OCI-LY3 (cell line): ENCODE measurements around the gene MYOD1.

Experiments used
- H2AFZ ChIP-seq: fragments of 200-600, 300-600 bp; shearing (Covaris generic); 2 replicates; pipeline ENCODE4 v1.6.0; 2014; ENCODE audit warnings: antibody characterized with exemption, low read depth, low read length
- H3K27ac ChIP-seq: fragments of 200-600, 300-600 bp; sonication (generic); 2 replicates; pipeline ENCODE4 v1.5.1; 2014; ENCODE audit warnings: mild to moderate bottlenecking, low read length, moderate library complexity, mixed read lengths
- H3K27me3 ChIP-seq: fragments of 200-600, 300-600 bp; sonication (generic); 2 replicates; pipeline ENCODE4 v1.6.1; 2014; ENCODE audit warnings: low read depth, low read length, mixed read lengths
- H3K36me3 ChIP-seq: fragments of 200-600, 300-600 bp; sonication (generic); replicated peaks from 2 replicates; pipeline ENCODE3; 2014; ENCODE audit warnings: low read depth, low read length, mixed read lengths
- H3K4me1 ChIP-seq: fragments of 300-600, 200-600 bp; sonication (generic); 2 replicates; pipeline ENCODE4 v1.6.1; 2014; ENCODE audit warnings: low read length, mixed read lengths
- H3K4me2 ChIP-seq: fragments of 200-600, 300-600 bp; sonication (generic); 2 replicates; pipeline ENCODE4 v1.6.1; 2014; ENCODE audit warnings: low read length, mixed read lengths
- H3K4me3 ChIP-seq: fragments of 300-600, 200-600 bp; sonication (generic); 2 replicates; pipeline ENCODE4 v1.5.1; 2014; ENCODE audit warnings: antibody characterized with exemption, mild to moderate bottlenecking, low read length, moderate library complexity
- H3K79me2 ChIP-seq: fragments of 300-600, 200-600 bp; shearing (Covaris generic); 2 replicates; pipeline ENCODE4 v1.6.1; 2014; ENCODE audit warnings: mild to moderate bottlenecking, low read length, mixed read lengths
- H3K9ac ChIP-seq: fragments of 300-600, 200-600 bp; shearing (Covaris generic); 2 replicates; pipeline ENCODE4 v1.6.0; 2014; ENCODE audit warnings: mild to moderate bottlenecking, low read length, moderate library complexity
- H3K9me3 ChIP-seq: fragments of 200-600, 300-600 bp; shearing (Covaris generic); 2 replicates; pipeline ENCODE4 v1.6.1; 2014; ENCODE audit warnings: low read length, mixed read lengths; ENCODE audit not compliant: insufficient read depth
- H4K20me1 ChIP-seq: fragments of 200-600, 300-600 bp; sonication (generic); 2 replicates; pipeline ENCODE4 v1.6.1; 2016; ENCODE audit warnings: low read length, mixed read lengths; ENCODE audit not compliant: insufficient read depth
- CTCF ChIP-seq: fragments of 200-600, 300-600 bp; sonication (generic); IDR thresholded peaks from 2 replicates; pipeline ENCODE4 v1.5.1; 2014; ENCODE audit warnings: antibody characterized with exemption, low read length, low read depth
- EZH2phosphoT487 ChIP-seq: fragments of 200-600 bp; shearing (Covaris generic); IDR thresholded peaks from 2 replicates; pipeline ENCODE4 v1.6.1; 2018; ENCODE audit warnings: antibody characterized with exemption, mixed run types, low read depth

MYOD1 gene

DNA sequence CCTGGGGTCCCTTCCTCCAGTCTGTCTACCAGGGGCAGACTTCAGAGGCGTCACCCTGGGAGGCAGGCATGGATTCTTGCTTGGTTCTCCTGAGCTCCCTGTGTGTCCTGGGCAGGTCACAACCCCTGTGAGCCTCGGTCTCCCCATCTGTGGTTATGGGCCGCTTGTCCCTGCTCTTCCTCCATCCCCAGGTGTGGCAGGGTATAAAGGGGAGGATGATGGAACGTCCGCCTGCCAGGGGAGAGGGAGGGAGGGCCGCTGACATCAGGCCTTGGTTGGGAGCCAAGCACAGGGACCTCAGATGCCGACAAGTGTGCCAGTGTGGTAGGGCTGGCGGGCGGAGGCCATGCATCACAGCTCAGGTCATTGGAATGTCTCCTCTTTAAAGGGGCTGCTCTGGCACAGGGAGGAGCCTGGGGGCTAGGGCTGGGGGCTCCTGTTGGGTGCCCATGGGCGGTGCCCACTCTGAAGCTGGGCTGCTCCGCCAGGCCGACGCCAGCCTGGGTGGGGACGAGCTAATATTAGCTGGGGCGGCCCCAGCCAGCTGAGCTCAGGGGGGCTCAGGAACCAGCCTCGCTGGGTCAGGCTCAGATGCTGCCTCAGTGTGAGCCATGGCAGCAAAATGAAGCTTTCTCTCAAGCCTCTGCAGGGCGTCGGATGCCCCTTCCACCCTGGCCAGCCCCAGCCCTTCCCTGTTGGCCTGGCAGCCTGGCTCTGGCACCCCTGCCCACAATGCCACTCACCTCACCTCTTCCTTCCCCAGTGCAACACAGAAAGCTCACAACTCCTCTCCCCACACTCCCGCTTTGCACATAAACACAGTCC, 28.0 kb downstream of the MYOD1 start:
- Histone ChIP-seq H3K27me3 (no peaks in the 10 kb centered on the region), H3K4me2 (no peak overlapping the region), H3K79me2 (no peaks in the 10 kb centered on the region), H3K9me3 (no peaks in the 10 kb centered on the region), H3K4me1 (no peaks in the 10 kb centered on the region), H3K36me3 (no peaks in the 10 kb centered on the region), H2AFZ (no peak overlapping the region), H4K20me1 (no peaks in the 10 kb centered on the region), H3K9ac (no peak overlapping the region), H3K27ac (no peak overlapping the region), H3K4me3 (no peak overlapping the region)
- TF ChIP-seq EZH2phosphoT487 (no peak), CTCF (no peak)

GRCh38 chr11:17748044-17748443, 28.7 kb downstream of the MYOD1 start:
- H3K79me2 ChIP-seq, result no peaks in the 10 kb centered on the region
- H2AFZ ChIP-seq, result no peak overlapping the region
- no peak overlapping the region for H3K4me3 ChIP-seq
- H3K27me3 ChIP-seq, result no peaks in the 10 kb centered on the region
- no peaks in the 10 kb centered on the region for H3K4me1 ChIP-seq
- H3K9me3 ChIP-seq, result no peaks in the 10 kb centered on the region
- no peaks in the 10 kb centered on the region for H3K36me3 ChIP-seq
- H3K4me2 ChIP-seq, result no peak overlapping the region
- H4K20me1 ChIP-seq, result no peaks in the 10 kb centered on the region
- no peak overlapping the region for H3K9ac ChIP-seq
- TF ChIP-seq CTCF (no peak), EZH2phosphoT487 (no peak)
- no peak overlapping the region for H3K27ac ChIP-seq

GRCh38 chr11:17748761-17749721, 29.7 kb downstream of the MYOD1 start:
- Histone ChIP-seq H3K9me3 (no peaks in the 10 kb centered on the region), H3K36me3 (no peaks in the 10 kb centered on the region), H3K79me2 (no peaks in the 10 kb centered on the region), H3K4me1 (no peaks in the 10 kb centered on the region), H3K27me3 (no peaks in the 10 kb centered on the region), H4K20me1 (no peaks in the 10 kb centered on the region), H3K9ac (no peak overlapping the region), H3K4me2 (no peak overlapping the region), H2AFZ (no peak overlapping the region), H3K27ac (no peak overlapping the region), H3K4me3 (no peak overlapping the region)
- TF ChIP-seq CTCF (no peak), EZH2phosphoT487 (no peak)
